Measurements from ENCODE around the gene PRRT3. TPM values are rescaled to one million over a fixed set of nuclear protein-coding genes. Genes with fewer than 3 reads are reported as not detected.

The PRRT3 gene
- total and polyA plus RNA-seq, 9 of the 15 experiments (the other 6 are each of a cell fraction or from before 2014, with no cell fraction given) = 0.06 to 1.9 (median 1.2) TPM

DNA sequence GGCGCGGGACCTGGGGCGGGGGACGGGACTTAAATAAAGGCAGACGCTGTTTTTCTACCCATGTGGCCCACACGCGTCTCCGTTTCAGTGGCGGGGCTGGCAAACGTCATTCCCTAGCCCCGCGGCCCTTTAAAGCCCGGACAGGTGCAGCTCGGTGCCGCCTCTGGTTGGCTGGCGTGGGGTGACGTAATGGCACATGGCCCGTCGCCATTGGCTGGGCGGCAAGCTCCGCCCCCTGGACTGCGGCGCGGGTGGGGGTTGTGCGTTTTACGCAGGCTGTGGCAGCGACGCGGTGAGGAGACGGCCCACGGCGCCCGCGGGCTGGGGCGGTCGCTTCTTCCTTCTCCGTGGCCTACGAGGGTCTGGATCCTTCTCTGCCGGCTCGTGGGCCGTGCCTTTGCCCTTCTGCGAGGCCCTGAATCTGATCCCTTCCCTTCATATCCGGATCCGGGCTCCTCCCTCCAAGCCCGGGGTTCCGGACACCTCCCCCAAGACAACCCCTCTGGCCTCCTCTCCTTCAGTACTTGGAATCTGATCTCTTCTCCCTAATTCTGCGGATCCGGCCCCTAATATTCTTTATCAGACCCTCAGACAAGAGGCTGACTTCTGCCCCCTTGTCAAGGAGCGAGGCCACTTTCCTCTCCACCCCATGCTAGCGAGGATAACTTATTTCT lies 18.5 kb downstream of the PRRT3 start, which contains the start of gene CRELD1 (continued):
- TF ChIP-seq ILK (tag; IDR thresholded peaks at IDR 0.05; ENCODE audit: borderline replicate concordance, low read depth) (no peak), PHF20 (IDR thresholded peaks at IDR 0.05; ENCODE audit: partially characterized antibody) (peak; percentile 76), MYC (IDR thresholded peaks at IDR 0.05; ENCODE audit: low read depth, low read length) (peak; percentile 84), MYC (CRISPR knock-in tag; IDR thresholded peaks at IDR 0.05; ENCODE audit: borderline replicate concordance, low read depth) (peak; percentile 73; the same call in 1 of the 2 replicates), JUND (IDR thresholded peaks at IDR 0.05; ENCODE audit: borderline replicate concordance, low read depth, low read length) (peak; percentile 81), JUND (tag; IDR thresholded peaks at IDR 0.05; ENCODE audit: borderline replicate concordance, low read depth, low read length) (peak; percentile 51; the same call in 1 of the 3 replicates), SMC3 (conservative IDR thresholded peaks at IDR 0.05; ENCODE audit: insufficient read depth, low read depth, low read length) (0 out of 2 replicates have a peak, but pooled peaks have one; percentile 1), SOX6 (IDR thresholded peaks at IDR 0.05) (no peak), ELF4 (CRISPR knock-in tag; IDR thresholded peaks at IDR 0.05) (0 out of 2 replicates have a peak, but pooled peaks have one; percentile 43), GABPB1 (CRISPR knock-in tag; IDR thresholded peaks at IDR 0.05) (peak; percentile 14; the same call in 1 of the 2 replicates), DPF2 (IDR thresholded peaks at IDR 0.05) (peak; percentile 51), ZNF766 (CRISPR knock-in tag; conservative IDR thresholded peaks at IDR 0.05) (0 out of 2 replicates have a peak, but pooled peaks have one; percentile 49), SMAD3 (CRISPR knock-in tag; conservative IDR thresholded peaks at IDR 0.05) (no peak), BCOR (IDR thresholded peaks at IDR 0.05) (no peak), SIN3A (IDR thresholded peaks at IDR 0.05; ENCODE audit: borderline replicate concordance in 2 of 2, control insufficient read depth in 1 of 2, low read depth in 2 of 2, low read length in 2 of 2) (peak; percentile 78 to 80; a peak in 2 of 4 replicates), ZNF165 (CRISPR knock-in tag; IDR thresholded peaks at IDR 0.05; ENCODE audit: borderline replicate concordance) (0 out of 2 replicates have a peak, but pooled peaks have one; percentile 62), TAL1 (IDR thresholded peaks at IDR 0.05) (no peak), SMAD1 (IDR thresholded peaks at IDR 0.05; ENCODE audit: low read depth, low read length, partially characterized antibody) (peak; percentile 13), MBD2 (IDR thresholded peaks at IDR 0.05; ENCODE audit: borderline replicate concordance, low read depth) (peak; percentile 57; the same call in 1 of the 2 replicates), ATF7 (IDR thresholded peaks at IDR 0.05) (peak; percentile 99), YBX1 (IDR thresholded peaks at IDR 0.05) (no peak)
- TF ChIP-seq, protein P1, sequence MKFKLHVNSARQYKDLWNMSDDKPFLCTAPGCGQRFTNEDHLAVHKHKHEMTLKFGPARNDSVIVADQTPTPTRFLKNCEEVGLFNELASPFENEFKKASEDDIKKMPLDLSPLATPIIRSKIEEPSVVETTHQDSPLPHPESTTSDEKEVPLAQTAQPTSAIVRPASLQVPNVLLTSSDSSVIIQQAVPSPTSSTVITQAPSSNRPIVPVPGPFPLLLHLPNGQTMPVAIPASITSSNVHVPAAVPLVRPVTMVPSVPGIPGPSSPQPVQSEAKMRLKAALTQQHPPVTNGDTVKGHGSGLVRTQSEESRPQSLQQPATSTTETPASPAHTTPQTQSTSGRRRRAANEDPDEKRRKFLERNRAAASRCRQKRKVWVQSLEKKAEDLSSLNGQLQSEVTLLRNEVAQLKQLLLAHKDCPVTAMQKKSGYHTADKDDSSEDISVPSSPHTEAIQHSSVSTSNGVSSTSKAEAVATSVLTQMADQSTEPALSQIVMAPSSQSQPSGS (CRISPR knock-in tag; IDR thresholded peaks at IDR 0.05) = peak; percentile 94
- TF ChIP-seq, protein P2, sequence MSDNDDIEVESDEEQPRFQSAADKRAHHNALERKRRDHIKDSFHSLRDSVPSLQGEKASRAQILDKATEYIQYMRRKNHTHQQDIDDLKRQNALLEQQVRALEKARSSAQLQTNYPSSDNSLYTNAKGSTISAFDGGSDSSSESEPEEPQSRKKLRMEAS (CRISPR knock-in tag; IDR thresholded peaks at IDR 0.05) = peak; percentile 92
- TF ChIP-seq, protein P3, sequence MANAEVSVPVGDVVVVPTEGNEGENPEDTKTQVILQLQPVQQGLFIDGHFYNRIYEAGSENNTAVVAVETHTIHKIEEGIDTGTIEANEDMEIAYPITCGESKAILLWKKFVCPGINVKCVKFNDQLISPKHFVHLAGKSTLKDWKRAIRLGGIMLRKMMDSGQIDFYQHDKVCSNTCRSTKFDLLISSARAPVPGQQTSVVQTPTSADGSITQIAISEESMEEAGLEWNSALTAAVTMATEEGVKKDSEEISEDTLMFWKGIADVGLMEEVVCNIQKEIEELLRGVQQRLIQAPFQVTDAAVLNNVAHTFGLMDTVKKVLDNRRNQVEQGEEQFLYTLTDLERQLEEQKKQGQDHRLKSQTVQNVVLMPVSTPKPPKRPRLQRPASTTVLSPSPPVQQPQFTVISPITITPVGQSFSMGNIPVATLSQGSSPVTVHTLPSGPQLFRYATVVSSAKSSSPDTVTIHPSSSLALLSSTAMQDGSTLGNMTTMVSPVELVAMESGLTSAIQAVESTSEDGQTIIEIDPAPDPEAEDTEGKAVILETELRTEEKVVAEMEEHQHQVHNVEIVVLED (CRISPR knock-in tag; IDR thresholded peaks at IDR 0.05) = peak; percentile 90
- TF ChIP-seq, protein P4, sequence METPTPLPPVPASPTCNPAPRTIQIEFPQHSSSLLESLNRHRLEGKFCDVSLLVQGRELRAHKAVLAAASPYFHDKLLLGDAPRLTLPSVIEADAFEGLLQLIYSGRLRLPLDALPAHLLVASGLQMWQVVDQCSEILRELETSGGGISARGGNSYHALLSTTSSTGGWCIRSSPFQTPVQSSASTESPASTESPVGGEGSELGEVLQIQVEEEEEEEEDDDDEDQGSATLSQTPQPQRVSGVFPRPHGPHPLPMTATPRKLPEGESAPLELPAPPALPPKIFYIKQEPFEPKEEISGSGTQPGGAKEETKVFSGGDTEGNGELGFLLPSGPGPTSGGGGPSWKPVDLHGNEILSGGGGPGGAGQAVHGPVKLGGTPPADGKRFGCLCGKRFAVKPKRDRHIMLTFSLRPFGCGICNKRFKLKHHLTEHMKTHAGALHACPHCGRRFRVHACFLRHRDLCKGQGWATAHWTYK (CRISPR knock-in tag; IDR thresholded peaks at IDR 0.05) = peak; percentile 41; the same call in 1 of the 2 replicates

All from K562 (cell line).